Tibial artery (tissue), 4 donors: Measurements from ENCODE around the gene NDUFB8.

Experiments used
- DNase-seq, 2 donors: peaks; one replicate each; pipeline ENCODE4 v3.0.0-alpha.2; 2019
- H3K27ac ChIP-seq, 2 donors: fragments of 200-600 bp; sonication (generic) in 1 of 2; 1 replicate in 1 of 2; 2 replicates in 1 of 2; pipeline ENCODE4 v1.5.1; 2018 to 2019; ENCODE audit warnings: mild to moderate bottlenecking in 1 of 2
- H3K27me3 ChIP-seq, 2 donors: fragments of 200-600 bp; sonication (generic) in 1 of 2; one replicate each; pipeline versions ENCODE4 v1.5.1 to v1.6.0; 2016 to 2019
- H3K36me3 ChIP-seq, 3 donors: fragments of 200-600 bp; sonication (generic) in 2 of 3; one replicate each; pipeline ENCODE4 v1.5.1; 2016 to 2019; ENCODE audit warnings: mild to moderate bottlenecking in 2 of 3
- H3K4me1 ChIP-seq, 4 donors: fragments of 200-600 bp; sonication (generic) in 2 of 4; 1 replicate in 3 of 4; 2 replicates in 1 of 4; pipeline ENCODE4 v1.5.1; 2016 to 2019
- H3K4me3 ChIP-seq, 2 donors: fragments of 200-600 bp; sonication (generic) in 1 of 2; 1 replicate in 1 of 2; 2 replicates in 1 of 2; pipeline ENCODE4 v1.5.1; 2018 to 2019; ENCODE audit warnings: mild to moderate bottlenecking in 2 of 2
- H3K9me3 ChIP-seq, 3 donors: fragments of 200-600 bp; sonication (generic) in 1 of 3; one replicate each; pipeline ENCODE4 v1.5.1; 2016 to 2019
- CTCF ChIP-seq, 2 experiments: fragments of 200-600 bp in 1 of 2; fragments of 450-650 bp in 1 of 2; IDR thresholded peaks; one replicate each; pipeline ENCODE4 v1.5.1; 2017 to 2019; ENCODE audit warnings: antibody characterized with exemption in 2 of 2, mild to moderate bottlenecking in 1 of 2, moderate library complexity in 1 of 2
- intact Hi-C: fragments of 100-400 bp; cut with DNase I; formaldehyde crosslinking; loops from one replicate; pipeline ENCODE4 v1.15.0; 2023; ENCODE audit warnings: low total_unique reads

The NDUFB8 gene

GRCh38 chr10:100570506-100570905 lies 40.8 kb upstream of the NDUFB8 start:
- H3K4me1 ChIP-seq: no peaks in the 10 kb centered on the region
- DNase-seq: no peak
- no peaks in the 10 kb centered on the region for H3K9me3 ChIP-seq
- H3K36me3 ChIP-seq: no peaks in the 10 kb centered on the region
- no peak overlapping the region for H3K4me3 ChIP-seq
- peaks cover 0 to 62% of the 10 kb centered on the region in 2 donors for H3K27me3 ChIP-seq
- no peak for TF ChIP-seq CTCF (IDR thresholded peaks at IDR 0.05)
- intact Hi-C loops: no loop called here
- no peak overlapping the region for H3K27ac ChIP-seq

GRCh38 chr10:100569687-100570481 lies 40.2 kb upstream of the NDUFB8 start:
- Histone ChIP-seq H3K27me3 (peaks cover 0 to 68% of the 10 kb centered on the region in 2 donors), H3K4me3 (no peak overlapping the region), H3K9me3 (no peaks in the 10 kb centered on the region), H3K36me3 (no peaks in the 10 kb centered on the region), H3K4me1 (no peaks in the 10 kb centered on the region), H3K27ac (no peak overlapping the region)
- no peak for TF ChIP-seq CTCF (IDR thresholded peaks at IDR 0.05)
- intact Hi-C loops: no loop called here
- no peak for DNase-seq

- H3K9me3 ChIP-seq: no peaks in the 10 kb centered on the region
- H3K27ac ChIP-seq: no peak overlapping the region
- H3K4me3 ChIP-seq: no peak overlapping the region
- peaks cover 0 to 78% of the 10 kb centered on the region in 2 donors for H3K27me3 ChIP-seq
- no peaks in the 10 kb centered on the region for H3K36me3 ChIP-seq
- intact Hi-C loops: no loop called here
- H3K4me1 ChIP-seq: no peaks in the 10 kb centered on the region
- no peak for TF ChIP-seq CTCF (IDR thresholded peaks at IDR 0.05)
- DNase-seq: no peak
Observed at GRCh38 chr10:100568912-100569311, 39.2 kb upstream of the NDUFB8 start.

- Histone ChIP-seq H3K9me3 (no peaks in the 10 kb centered on the region), H3K36me3 (no peaks in the 10 kb centered on the region), H3K4me3 (no peak overlapping the region), H3K4me1 (peaks cover 0 to 3% (median under 1%) of the 10 kb centered on the region in 4 donors), H3K27ac (no peak overlapping the region), H3K27me3 (peaks cover 0 to 85% of the 10 kb centered on the region in 2 donors)
- no peak for DNase-seq
- intact Hi-C loops: no loop called here
- TF ChIP-seq CTCF (IDR thresholded peaks at IDR 0.05): no peak
Observed at GRCh38 chr10:100567826-100568225, 38.2 kb upstream of the NDUFB8 start.

- DNase-seq: no peak
- Histone ChIP-seq H3K4me3 (no peak overlapping the region), H3K27ac (no peak overlapping the region), H3K4me1 (peaks cover 0 to 8% (median 5%) of the 10 kb centered on the region in 4 donors), H3K27me3 (peaks cover 0 to 91% of the 10 kb centered on the region in 2 donors), H3K9me3 (no peaks in the 10 kb centered on the region), H3K36me3 (no peaks in the 10 kb centered on the region)
- TF ChIP-seq CTCF (IDR thresholded peaks at IDR 0.05): no peak
- intact Hi-C loops: no loop called here
Observed at GRCh38 chr10:100567249-100567648, 37.6 kb upstream of the NDUFB8 start.
